KMS-11 (cell line): ENCODE data around the gene PPP1R1A.
A peak's percentile ranks its signal among the peaks of the same experiment; 100 is the strongest.

Source experiments
- H2AFZ ChIP-seq: fragments of 200-600 bp; sonication (generic); 2 replicates; pipeline ENCODE4 v1.6.1; 2016; ENCODE audit warnings: antibody characterized with exemption, mixed run types, low read depth
- H3K27ac ChIP-seq: fragments of 200-600 bp; sonication (generic); 2 replicates; pipeline ENCODE4 v1.6.1; 2016; ENCODE audit warnings: mild to moderate bottlenecking, mixed run types
- H3K27me3 ChIP-seq: fragments of 200-600 bp; sonication (generic); 2 replicates; pipeline ENCODE4 v1.6.1; 2017; ENCODE audit warnings: mild to moderate bottlenecking, low read depth, mixed run types, moderate library complexity; ENCODE audit not compliant: insufficient read depth
- H3K36me3 ChIP-seq: fragments of 200-600 bp; sonication (generic); 2 replicates; pipeline ENCODE4 v1.6.1; 2017; ENCODE audit warnings: mild to moderate bottlenecking, mixed run types; ENCODE audit not compliant: insufficient read depth
- H3K4me1 ChIP-seq: fragments of 200-600 bp; sonication (generic); 2 replicates; pipeline ENCODE4 v1.6.1; 2016; ENCODE audit warnings: mild to moderate bottlenecking, low read depth, mixed run types; ENCODE audit not compliant: poor library complexity, severe bottlenecking
- H3K4me2 ChIP-seq: fragments of 200-600 bp; sonication (generic); 2 replicates; pipeline ENCODE4 v1.7.0; 2016; ENCODE audit warnings: mild to moderate bottlenecking, mixed run types
- H3K4me3 ChIP-seq: fragments of 200-600 bp; sonication (generic); IDR thresholded peaks from 2 replicates; pipeline ENCODE4 v1.6.1; 2017; ENCODE audit warnings: low read depth, low read length, mixed read lengths; ENCODE audit not compliant: insufficient read depth
- H3K79me2 ChIP-seq: fragments of 200-600 bp; sonication (generic); 2 replicates; pipeline ENCODE4 v1.6.1; 2016; ENCODE audit warnings: low read depth, mixed run types; ENCODE audit not compliant: insufficient read depth
- H3K9ac ChIP-seq: fragments of 200-600 bp; sonication (generic); 2 replicates; pipeline ENCODE4 v1.6.1; 2016; ENCODE audit warnings: mild to moderate bottlenecking, mixed run types
- H4K20me1 ChIP-seq: fragments of 200-600 bp; sonication (generic); 2 replicates; pipeline ENCODE4 v1.6.1; 2016; ENCODE audit warnings: mild to moderate bottlenecking, mixed run types; ENCODE audit not compliant: insufficient read depth
- TF ChIP-seq, protein P1 (sequence below): fragments of 200-600 bp; sonication (generic); conservative IDR thresholded peaks from 2 replicates; pipeline ENCODE4 v1.6.1; 2017; ENCODE audit warnings: low read depth, mild to moderate bottlenecking, antibody characterized with exemption, low read length, moderate library complexity, mixed read lengths

PPP1R1A gene

DNA sequence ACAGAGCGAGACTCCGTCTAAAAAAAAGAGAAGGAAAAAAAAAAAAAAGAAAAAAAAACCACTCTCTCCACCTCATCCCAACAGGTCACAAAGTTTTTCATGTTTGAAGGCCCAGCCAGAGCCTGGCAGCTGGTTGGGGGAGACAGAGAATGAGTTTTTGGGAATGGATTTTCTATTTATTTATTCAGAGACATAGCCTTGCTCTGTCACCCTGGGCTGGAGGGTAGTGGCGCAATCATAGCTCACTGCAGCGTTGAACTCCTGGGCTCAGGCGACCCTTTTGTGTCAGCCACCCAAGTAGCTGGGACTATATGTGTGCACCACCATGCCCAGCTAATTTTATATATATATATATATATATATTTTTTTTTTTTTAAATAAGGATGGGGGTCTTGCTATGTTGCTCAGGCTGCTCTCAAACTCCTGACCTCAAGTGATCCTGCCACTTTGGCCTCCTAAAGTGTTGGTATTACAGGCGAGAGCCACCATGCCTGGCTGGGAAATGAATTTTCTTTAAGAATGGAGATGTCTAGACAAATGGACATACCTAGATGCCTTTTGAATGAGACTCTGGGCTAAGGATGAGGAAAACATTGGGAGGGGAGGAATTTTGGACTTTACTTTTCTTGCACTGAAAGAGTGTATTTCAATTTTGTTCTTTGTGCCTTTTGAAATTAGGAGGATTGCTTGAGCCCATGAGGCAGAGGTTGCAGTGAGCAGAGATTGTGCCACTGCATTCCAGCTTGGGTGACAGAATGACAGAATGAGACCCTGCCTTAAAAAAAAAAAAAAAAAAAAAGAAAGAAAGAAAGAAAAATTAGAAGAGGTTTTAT, 16.9 kb upstream of the PPP1R1A start:
- Histone ChIP-seq H3K36me3 (no peaks in the 10 kb centered on the region), H3K27ac (no peak overlapping the region), H3K9ac (no peak overlapping the region), H3K4me2 (no peak overlapping the region), H3K79me2 (no peaks in the 10 kb centered on the region), H4K20me1 (no peaks in the 10 kb centered on the region), H2AFZ (no peak overlapping the region), H3K4me1 (no peaks in the 10 kb centered on the region), H3K27me3 (no peaks in the 10 kb centered on the region), H3K4me3 (no peak overlapping the region)
- TF ChIP-seq, protein P1, sequence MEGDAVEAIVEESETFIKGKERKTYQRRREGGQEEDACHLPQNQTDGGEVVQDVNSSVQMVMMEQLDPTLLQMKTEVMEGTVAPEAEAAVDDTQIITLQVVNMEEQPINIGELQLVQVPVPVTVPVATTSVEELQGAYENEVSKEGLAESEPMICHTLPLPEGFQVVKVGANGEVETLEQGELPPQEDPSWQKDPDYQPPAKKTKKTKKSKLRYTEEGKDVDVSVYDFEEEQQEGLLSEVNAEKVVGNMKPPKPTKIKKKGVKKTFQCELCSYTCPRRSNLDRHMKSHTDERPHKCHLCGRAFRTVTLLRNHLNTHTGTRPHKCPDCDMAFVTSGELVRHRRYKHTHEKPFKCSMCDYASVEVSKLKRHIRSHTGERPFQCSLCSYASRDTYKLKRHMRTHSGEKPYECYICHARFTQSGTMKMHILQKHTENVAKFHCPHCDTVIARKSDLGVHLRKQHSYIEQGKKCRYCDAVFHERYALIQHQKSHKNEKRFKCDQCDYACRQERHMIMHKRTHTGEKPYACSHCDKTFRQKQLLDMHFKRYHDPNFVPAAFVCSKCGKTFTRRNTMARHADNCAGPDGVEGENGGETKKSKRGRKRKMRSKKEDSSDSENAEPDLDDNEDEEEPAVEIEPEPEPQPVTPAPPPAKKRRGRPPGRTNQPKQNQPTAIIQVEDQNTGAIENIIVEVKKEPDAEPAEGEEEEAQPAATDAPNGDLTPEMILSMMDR: no peak

DNA sequence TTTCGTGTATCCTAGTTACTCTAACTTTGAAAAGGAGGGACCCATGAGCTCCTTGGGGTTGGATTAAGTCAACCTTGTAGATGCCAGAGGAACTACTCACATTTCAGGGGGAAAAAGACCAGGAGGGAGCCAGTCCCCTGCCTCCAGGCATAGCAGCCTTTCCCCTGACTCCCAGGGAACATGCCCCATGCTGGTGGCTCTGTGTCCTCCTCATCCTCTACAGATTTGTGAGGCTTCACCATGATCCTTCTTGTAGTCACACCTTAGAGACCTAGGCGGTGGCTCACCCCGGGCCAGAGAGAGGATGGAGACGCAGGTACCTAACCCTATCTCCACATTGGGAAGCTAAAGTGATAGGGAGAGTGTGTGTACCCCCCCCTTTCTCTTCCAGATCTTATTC, 16.0 kb upstream of the PPP1R1A start:
- Histone ChIP-seq H3K27me3 (no peaks in the 10 kb centered on the region), H3K4me1 (no peaks in the 10 kb centered on the region), H3K4me3 (no peak overlapping the region), H4K20me1 (no peaks in the 10 kb centered on the region), H3K79me2 (no peaks in the 10 kb centered on the region), H3K27ac (no peak overlapping the region), H2AFZ (no peak overlapping the region), H3K9ac (no peak overlapping the region), H3K4me2 (no peak overlapping the region), H3K36me3 (no peaks in the 10 kb centered on the region)
- TF ChIP-seq, protein P1: no peak

GRCh38 chr12:54603872-54604271, 15.4 kb upstream of the PPP1R1A start:
- Histone ChIP-seq H3K9ac (no peak overlapping the region), H2AFZ (peak overlapping the region; percentile 1; the same call in 1 of the 2 replicates), H3K4me2 (no peak overlapping the region), H3K4me1 (no peaks in the 10 kb centered on the region), H4K20me1 (no peaks in the 10 kb centered on the region), H3K27ac (no peak overlapping the region), H3K4me3 (no peak overlapping the region), H3K79me2 (no peaks in the 10 kb centered on the region), H3K36me3 (no peaks in the 10 kb centered on the region), H3K27me3 (no peaks in the 10 kb centered on the region)
- TF ChIP-seq, protein P1: no peak

DNA sequence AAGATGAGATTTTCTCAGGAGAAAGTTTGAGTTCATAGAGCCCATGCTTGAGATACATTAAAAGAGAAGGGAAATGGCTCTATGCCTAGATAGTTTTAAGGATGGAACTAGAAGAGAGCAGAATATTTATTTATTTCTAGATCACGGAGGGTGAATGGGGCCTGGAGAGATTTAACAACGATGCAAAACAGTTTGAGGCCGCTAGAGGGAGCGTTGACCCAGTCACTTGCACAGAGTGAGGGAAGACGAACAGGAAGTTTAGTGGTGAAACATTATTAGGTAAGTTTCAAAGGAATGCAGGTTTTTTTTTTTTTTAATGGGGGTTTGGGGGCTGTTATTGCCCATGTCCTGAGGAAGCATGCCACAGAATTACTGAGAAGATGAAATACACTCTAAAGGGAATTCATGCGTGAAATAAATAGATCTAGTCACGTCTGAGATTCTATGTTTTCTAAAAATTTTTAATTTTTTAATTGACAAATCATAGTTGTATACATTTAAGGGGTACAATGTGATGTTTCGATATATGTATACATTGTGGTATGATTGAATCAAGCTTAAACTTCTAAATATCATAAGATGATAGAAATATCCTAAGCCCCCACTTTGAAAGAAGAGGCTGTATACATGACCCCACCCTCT, 14.8 kb upstream of the PPP1R1A start:
- Histone ChIP-seq H3K4me1 (no peaks in the 10 kb centered on the region), H2AFZ (peak overlapping the region; percentile 1; the same call in 1 of the 2 replicates), H3K79me2 (no peaks in the 10 kb centered on the region), H3K4me3 (no peak overlapping the region), H3K9ac (no peak overlapping the region), H3K4me2 (no peak overlapping the region), H3K36me3 (no peaks in the 10 kb centered on the region), H3K27ac (no peak overlapping the region), H4K20me1 (no peaks in the 10 kb centered on the region), H3K27me3 (no peaks in the 10 kb centered on the region)
- TF ChIP-seq, protein P1: peak; percentile 99
